GM19351 (cell line): ENCODE measurements around the gene PKD1L1.
"Not testable (repeated sequence)": the region's sequence is repeated elsewhere in the genome, so short reads cannot be mapped to it uniquely, and the experiment has no call there.

Experiments used
- ATAC-seq: cut with Tn5 transposase; IDR thresholded peaks from one replicate; pipeline ENCODE4 v1.9.1; 2021; ENCODE audit warnings: mild to moderate bottlenecking, moderate library complexity; ENCODE audit not compliant: unreplicated experiment

PKD1L1 gene

DNA sequence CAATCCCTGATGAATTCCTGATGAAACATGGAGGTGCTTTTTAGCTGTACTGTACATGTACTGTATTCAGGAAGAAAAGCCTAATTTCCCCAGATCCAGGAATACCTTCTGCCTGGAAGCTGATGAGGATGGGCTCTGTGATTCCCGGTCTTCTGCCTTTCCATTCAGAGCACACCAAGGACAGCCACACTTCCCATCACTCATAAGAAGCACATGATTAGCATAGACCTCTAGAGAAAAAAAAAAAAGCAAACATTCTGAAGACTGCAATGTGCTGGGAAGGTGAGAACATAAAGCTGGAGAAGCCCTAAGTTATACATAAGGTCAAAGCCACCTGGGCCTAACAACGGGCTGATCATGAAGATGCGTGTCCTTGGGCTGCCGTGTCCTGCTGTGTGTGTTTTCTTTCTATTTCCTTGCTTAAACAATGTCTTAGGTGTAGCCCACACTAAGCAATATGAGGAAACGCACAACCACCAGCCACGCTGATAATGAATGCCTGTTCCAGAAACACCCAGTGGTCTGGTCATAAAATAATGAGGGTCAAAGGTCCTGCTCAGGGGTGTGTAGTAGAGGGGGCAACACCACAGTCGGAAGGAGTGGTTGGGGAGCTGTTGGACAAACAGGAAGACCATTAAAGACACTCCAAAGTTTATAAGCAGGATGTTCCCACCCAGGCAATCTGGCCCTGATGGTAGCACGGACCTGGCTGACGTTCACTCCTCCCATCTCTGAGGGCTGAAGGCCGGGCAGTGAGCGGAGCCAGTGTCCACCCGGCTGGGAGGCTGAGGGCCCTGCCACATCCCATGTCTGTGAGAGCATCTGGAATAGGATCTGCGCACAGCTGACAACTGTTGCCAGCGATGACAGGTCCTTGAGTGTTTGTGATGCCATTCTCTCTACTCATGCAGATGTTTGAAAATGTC, 7.9 kb downstream of the PKD1L1 start:
- no peak for ATAC-seq

DNA sequence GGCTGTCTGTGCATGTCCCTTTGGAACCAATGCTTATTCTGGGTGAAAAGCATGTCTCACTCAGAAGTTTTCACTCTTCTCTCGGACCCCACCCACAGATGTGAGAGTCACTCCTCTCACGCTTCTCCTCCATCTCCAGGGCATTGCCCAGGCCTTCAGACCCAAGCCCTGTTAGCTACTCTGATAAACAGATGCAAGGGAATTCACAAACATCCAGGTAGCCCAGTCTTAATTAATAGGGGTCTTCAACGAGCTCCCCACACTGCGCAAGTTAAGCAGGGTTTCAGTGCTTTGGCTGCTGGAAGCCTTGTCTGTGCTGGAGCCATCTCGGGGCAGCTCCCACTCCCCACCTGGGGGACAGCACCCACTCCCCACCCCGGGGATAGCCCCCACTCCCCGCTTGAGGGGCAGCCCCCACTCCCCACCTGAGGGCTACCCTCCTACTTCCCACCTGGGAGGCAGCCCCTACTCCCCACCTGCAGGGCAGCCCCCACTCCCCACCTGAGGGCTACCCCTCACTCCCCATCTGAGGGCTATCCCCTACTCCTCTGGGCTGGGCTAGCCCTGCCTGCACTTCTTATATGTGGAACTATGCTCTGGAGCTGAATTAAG, 8.7 kb downstream of the PKD1L1 start:
- ATAC-seq = no peak

DNA sequence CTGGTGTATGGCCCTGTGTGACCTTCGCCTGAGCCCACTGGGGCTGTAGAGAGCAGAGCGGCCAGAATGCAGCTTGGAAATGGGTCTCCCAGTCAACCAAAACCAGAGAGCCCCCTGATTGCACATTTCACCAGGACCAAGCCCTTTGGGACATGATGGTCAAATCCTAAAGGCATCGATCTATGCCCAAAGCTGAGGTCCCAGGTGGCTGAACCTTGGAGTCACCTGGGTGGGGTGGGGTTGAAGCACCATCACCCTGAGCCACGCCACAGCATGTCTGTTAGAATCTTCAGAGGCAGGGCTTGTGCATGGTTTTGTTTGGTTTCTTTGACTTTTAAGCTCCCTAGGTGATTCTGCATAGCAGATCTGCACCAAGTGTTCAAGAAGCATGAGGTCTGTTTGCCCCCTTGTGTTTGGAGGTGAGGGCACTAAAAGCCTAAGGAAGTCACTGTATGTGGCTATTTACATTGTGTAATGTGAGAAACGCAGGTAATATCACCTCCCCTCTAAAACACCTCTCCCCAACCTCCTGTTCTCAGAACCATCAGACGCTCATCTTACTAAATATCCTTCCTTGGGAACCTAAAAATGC, 9.6 kb downstream of the PKD1L1 start:
- no peak for ATAC-seq

- ATAC-seq = peak; percentile 43
Measured at GRCh38 chr7:47937711-47938573, 10.3 kb downstream of the PKD1L1 start.

- ATAC-seq = peak; percentile 93
Measured at GRCh38 chr7:47937065-47937687, 11.1 kb downstream of the PKD1L1 start.

DNA sequence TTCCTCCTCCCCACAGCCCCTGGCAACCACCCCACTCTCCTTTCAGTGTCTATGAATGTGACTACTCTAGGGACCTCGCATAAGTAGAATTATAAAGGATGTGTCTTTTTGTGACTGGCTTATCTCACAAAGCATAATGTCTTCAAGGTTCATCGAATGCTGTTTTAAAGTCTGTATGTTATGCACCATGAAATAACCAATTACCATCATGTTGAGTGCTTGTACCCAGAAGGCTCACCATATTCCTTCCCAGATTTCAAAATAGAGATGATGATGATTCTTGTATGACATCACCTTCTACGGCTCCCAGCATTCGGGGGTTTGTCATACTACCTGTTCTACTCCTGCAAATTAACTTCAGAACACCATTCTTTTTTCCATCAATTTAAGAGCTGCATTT, 11.9 kb downstream of the PKD1L1 start:
- ATAC-seq = no peak

DNA sequence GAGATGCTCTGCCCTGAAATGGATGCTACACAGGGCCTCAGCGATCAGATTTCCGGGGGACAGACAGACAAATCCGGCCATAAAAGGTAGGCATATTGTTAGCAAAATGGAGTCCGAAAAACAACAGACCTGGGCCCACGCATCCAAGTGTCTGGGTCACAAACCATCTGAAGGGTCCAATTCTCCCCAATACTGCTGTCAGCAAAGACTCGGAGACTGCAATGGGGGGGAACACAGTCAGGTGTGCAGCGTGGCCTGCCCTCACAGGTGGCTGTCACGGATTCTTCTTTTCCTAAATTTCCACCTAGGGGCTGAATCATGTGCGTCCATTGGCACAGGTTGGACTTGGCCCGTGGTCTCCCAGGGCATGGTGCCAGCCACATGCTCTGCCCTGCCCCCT, 12.9 kb downstream of the PKD1L1 start:
- no peak for ATAC-seq

DNA sequence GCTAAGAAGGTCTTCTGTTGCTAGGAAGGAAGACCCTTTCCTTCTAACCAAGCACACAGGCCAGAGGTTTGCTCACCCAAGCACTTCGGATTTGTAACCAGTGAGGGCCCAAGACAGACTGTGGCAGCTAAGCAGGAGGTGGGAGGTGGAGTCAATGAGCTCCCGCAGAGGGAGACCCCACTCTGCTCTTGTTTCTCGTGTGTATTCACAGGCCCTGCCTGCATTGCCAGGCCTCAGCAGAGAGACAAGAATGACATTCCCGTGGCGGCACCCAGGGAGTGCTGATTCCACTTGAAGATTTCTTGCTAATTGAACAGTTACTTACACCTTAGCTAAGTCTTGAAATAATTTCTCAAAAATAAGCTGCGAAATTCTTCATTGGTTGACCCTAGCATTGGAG, 13.4 kb downstream of the PKD1L1 start:
- no peak for ATAC-seq

DNA sequence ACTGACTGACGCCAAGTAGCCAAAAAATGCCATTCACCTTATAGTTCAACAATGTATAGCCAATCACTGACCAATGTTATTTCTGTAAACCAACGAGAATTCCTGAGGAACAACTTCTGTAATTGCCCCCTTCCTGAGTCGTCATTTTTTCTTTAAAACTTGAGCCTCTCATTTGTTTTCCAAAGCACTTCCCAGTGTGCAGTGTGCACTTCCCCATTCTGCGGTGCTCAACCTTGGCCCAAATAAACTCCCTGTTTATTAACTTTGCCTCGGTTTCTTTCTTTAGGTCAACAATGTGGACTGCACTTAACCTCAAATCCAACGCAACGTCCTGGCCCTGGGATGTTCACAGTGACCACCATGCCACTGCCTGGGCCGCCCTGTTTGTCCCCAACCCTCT, 15.1 kb downstream of the PKD1L1 start:
- no peak for ATAC-seq

DNA sequence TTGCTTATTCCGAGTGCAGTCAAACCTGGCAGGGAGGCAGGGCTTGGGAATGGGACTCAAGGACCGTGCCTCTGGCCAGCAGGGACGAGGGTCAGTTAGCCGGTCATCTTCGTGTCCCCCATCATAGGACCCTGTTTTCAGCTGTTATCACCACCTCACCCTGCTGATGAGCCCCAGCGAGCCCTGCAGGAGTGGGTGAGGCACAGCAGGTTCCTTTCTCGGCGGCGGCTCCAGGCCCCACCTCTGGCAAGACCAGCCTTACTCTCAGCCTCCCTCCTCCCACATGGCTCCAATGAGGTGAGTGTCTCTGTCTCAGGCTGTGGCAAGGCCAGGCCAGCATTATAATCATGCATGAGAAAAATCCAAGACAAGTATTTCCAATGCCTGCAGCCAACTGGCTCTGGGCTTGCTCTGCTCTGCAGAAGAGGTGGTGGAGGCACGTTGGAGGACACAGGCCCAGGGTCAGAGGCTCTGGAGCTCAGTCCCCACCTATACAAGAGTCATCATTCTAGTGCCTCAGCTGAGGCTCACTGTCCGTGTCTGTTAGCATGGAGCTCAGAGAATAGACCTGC, 15.7 kb downstream of the PKD1L1 start:
- no peak for ATAC-seq

DNA sequence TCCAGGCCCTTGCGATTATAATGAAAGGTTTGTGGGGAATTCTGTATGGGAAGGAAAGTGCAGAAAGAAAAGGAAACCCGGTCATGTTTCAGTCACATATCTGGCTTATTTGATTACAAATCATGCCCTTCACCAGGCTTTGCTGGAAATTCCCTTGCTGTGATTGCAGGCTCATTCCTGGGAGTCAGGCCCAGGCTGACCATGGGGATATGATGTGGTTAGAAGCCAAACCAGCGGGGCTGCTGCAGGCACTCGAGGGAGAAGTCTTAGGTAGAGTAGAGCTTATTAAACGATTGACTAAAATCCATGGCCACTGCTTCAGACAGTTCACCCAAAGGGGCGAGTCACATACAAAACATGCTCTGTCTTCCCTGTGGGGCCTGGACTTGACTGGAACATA, 16.2 kb downstream of the PKD1L1 start:
- ATAC-seq = no peak

DNA sequence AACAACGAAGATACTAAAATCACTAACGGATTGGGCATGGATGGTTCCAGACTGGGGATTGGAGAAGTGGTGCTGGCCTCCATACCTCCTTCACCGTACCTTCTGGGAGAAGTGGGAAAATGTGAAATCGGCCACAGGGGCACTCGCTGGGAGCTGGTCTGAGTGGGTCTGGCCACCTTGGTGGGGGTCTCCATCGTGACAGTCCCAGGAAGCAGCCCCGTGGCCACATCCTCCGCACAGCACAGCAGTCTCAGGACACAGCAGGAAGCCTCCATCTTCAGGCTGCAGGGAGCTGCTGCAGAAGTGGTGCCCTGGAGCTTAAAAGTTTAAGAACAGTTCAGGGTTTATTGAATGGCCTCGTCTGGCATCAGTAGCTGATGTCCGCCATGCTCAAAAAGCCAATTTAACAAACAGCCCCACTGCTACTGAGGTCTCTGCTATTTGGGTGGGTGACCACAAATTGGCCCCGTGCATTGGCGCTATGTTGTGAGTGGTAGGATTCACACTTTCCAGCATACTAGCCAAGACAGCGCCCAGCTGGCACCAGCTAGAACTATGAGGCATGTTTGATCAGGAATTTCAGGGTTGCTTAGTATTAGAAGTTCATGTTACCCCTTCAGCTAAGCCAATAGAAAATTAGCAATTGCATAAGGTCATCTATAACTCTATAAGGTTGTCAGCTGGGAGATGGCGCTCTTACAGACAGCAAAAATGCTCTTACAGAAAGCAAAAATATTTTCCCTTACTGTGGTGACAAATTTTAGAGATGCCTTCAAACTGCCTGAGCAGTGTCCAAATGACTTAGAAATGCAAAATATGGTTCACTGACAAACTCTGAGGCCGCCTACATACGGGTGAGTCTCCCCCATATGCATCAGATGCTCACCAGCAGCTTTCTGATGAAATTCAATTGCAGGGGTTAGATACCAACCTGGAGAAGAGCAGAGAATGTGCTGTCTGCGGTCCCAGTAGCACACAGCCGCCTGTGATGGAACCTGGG, 17.0 kb downstream of the PKD1L1 start:
- ATAC-seq = no peak

DNA sequence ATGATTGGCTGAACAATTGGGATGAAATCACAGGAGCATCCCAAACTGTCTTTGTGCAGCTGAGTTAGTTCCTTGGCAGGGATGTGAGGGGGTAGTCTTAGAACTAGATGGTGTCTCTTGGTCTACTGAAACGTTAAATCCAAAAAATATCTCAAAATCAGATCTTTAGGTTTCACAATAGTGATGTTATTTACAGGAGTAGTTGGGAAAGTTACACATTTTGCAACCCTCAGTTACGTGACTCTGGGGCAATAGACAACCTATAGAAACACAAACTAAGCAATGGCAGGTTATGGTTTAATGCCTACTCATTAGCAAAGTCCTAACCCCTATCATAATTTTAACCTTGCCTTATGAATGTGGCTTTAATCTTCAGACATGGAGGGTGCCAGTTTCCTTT, 24.0 kb downstream of the PKD1L1 start:
- no peak for ATAC-seq

DNA sequence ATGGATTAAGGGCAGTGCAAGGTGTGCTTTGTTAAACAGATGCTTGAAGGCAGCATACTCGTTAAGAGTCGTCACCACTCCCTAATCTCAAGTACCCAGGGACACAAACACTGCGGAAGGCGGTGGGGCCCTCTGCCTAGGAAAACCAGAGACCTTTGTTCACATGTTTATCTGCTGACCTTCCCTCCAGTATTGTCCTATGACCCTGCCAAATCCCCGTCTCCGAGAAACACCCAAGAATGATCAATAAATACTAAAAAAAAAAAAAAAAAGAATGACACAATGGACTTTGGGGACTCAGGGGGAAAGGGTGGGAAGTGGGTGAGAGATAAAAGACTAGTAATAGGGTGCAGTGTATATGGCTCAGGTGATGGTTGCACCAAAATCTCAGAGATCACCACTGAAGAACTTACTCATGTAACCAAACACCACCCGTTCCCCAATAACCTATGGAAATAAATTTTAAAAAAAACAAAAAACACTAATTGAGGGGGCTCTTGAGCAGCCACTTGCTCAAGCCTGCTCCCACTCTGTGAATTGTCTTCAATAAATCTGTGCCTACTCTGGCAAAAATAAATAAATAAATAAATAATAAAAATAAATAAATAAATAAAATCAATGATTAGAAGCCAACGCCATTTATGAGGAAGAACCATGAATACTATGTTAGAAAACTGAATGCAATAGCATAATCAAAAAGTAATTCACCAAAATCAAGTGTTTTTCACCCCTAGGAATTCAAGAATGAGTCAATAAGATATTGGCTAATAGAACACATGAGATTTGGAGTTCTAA, 25.0 kb downstream of the PKD1L1 start:
- not testable (repeated sequence) for ATAC-seq

DNA sequence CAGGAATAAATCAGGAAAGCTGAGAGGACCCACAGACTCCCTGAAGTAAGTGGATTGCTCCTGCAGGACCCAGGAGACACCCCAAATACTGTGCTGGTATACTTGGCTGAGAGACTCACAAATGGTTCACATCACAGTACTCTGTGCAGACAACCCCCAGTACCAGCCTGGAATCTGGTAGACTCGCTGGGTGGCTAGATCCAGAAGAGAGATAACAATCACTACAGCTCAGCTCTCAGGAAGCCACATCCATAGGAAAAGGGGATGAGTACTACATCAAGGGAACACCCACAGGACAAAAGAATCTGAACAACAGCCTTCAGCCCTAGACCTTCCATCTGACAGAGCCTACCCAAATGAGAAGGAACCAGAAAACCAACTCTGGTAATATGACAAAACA, 31.8 kb downstream of the PKD1L1 start:
- ATAC-seq = not testable (repeated sequence)

- no peak for ATAC-seq
Measured at GRCh38 chr7:47915616-47915976, 32.7 kb downstream of the PKD1L1 start.

DNA sequence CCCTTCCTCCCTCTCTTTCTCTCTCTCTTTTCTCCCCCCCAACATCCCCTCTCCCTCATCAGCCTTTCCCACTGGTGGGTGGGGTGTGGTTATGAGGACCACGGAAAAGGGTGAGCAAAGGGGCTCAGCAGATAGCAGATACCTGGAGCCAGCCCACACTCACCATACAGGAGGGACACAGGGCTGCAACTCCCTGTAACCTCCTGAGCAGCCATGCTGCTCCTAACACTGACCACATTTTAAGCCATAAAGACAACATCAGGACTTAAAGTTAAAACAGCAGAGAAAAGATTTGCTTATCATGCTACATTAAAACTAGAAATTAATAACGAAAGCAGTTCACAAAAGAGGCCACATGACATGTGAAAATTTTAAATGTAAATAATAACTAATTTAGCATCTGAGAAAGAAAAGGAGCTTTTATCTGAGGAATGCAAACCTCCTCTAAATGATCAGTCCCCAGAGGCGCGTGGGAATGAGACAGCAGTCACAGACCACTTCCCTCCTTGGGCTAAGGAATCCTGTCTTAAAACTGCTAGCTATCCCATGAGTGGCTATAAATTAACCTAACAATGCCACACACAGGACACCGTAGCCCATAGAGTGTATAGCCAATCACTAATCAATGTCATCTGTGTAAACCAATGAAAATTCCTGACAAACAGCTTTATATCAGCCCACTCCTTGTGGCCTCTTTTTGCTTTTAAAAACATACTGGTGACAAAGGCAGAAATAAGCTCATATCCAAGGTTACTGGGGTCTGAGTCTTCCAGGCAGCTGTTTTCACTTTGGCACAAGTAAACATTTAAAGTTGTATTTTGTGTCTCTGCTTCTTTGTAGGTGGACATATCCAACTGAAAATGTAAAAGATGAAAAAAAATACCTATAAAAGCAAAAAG, 33.3 kb downstream of the PKD1L1 start:
- ATAC-seq = no peak
